ENCODE results near the gene ZEB1. TPM values are rescaled to one million over a fixed set of nuclear protein-coding genes. Genes with fewer than 3 reads are reported as not detected.

Gene ZEB1
- total RNA-seq, 1 donor from 2014 or later = 58.5 TPM

- no peak for DNase-seq (ENCODE audit: low read depth in 2 of 2)
Observed at GRCh38 chr10:31578951-31579350, 259.9 kb downstream of the ZEB1 start.

Data from dermis microvascular lymphatic vessel endothelial cell (primary cell).